Cortex of kidney (tissue), 1 donor: ENCODE results near the gene RPP14.

Experiments used
- DNase-seq: peaks from one replicate; lab custom pipeline; 2025; lab: John Stamatoyannopoulos, UW

RPP14 gene

DNA sequence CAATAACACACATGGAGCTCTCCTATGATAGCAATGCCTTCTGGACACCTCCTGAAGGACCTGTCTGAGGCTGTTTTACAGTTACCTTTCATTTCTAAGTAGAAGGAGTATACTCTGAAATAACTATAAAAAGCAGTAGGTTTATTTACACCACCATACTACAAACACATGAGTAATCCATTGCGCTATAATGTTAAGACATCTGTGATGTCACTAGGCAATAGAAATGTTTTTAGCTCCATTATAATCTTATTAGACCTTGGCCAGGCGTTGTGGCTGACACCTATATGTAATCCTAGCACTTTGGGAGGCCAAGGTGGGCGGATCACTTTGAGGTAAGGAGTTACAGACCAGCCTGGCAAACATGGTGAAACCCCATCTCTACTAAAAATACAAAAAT is 51.4 kb downstream of the RPP14 start:
- DNase-seq, result no peak

- DNase-seq, result no peak
Measured at GRCh38 chr3:58358092-58358491, 52.0 kb downstream of the RPP14 start.

DNA sequence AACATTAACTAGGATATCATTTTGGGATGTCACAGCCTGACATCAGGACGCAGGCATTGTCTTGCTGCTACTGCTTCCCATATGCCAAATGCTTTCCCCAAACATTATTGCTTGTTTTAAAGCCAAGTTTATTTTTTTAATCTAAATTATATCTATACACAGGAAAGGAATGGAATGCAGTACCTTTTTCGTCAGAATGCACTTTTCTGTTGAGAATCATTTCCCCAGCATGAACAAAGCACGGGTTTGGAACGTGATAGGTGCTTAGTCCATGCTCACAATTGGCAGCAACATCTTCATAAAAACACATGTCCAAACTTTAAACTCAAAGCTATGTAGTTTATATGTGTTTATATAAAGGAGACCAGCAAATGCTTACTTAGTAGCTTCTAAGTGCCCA is 52.8 kb downstream of the RPP14 start:
- DNase-seq, result no peak

- DNase-seq, result no peak
Measured at GRCh38 chr3:58359621-58360020, 53.6 kb downstream of the RPP14 start.

GRCh38 chr3:58361866-58362265 is 55.8 kb downstream of the RPP14 start:
- no peak for DNase-seq

- no peak for DNase-seq
Measured at GRCh38 chr3:58366699-58367098, 60.7 kb downstream of the RPP14 start.

GRCh38 chr3:58369038-58369437 is 63.0 kb downstream of the RPP14 start:
- DNase-seq, result no peak
